GM12875 (cell line): ENCODE results near the gene GPC5.
"Not testable (repeated sequence)": the region's sequence is repeated elsewhere in the genome, so short reads cannot be mapped to it uniquely, and the experiment has no call there.

Experiments
- H3K4me3 ChIP-seq: one replicate; pipeline ENCODE4 v1.5.1; 2011; ENCODE audit warnings: low read depth, low read length, control low read depth
- TF ChIP-seq, protein P1 (sequence below): IDR thresholded peaks from 2 replicates; pipeline ENCODE4 v1.5.1; 2011; ENCODE audit warnings: low read depth, mild to moderate bottlenecking, control low read depth, inconsistent platforms, low read length, moderate library complexity, borderline replicate concordance; ENCODE audit not compliant: insufficient read depth

The GPC5 gene

GRCh38 chr13:91659256-91660075 lies 261.0 kb downstream of the GPC5 start:
- no peak overlapping the region for H3K4me3 ChIP-seq
- TF ChIP-seq, protein P1, sequence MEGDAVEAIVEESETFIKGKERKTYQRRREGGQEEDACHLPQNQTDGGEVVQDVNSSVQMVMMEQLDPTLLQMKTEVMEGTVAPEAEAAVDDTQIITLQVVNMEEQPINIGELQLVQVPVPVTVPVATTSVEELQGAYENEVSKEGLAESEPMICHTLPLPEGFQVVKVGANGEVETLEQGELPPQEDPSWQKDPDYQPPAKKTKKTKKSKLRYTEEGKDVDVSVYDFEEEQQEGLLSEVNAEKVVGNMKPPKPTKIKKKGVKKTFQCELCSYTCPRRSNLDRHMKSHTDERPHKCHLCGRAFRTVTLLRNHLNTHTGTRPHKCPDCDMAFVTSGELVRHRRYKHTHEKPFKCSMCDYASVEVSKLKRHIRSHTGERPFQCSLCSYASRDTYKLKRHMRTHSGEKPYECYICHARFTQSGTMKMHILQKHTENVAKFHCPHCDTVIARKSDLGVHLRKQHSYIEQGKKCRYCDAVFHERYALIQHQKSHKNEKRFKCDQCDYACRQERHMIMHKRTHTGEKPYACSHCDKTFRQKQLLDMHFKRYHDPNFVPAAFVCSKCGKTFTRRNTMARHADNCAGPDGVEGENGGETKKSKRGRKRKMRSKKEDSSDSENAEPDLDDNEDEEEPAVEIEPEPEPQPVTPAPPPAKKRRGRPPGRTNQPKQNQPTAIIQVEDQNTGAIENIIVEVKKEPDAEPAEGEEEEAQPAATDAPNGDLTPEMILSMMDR = no peak

- no peak overlapping the region for H3K4me3 ChIP-seq
Measured at GRCh38 chr13:91660076-91660415, 261.6 kb downstream of the GPC5 start.

GRCh38 chr13:91661692-91662490 lies 263.5 kb downstream of the GPC5 start:
- TF ChIP-seq, protein P1 = no peak
- H3K4me3 ChIP-seq = no peak overlapping the region

More at GRCh38 chr13:91660076-91660415, 261.6 kb downstream of the GPC5 start:
- TF ChIP-seq, protein P1 = no peak

DNA sequence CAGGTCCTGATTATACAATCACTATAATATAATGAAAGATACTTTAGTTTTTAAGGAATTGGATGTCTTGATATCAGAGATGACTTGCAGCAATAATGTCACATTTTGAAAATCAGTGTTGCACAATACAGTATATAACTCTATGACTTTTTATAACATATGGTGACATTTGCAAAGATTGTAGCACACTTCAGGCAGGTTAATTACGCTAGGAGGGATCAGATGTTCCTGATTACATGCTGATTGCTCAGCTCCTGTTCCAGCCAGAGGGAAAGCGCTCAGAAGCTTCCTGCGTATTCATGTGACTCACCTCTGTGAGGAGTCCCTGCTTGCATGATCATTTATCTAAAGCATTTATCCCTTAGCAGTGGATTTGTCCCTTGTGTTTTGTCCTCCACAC lies 265.6 kb downstream of the GPC5 start:
- TF ChIP-seq, protein P1 = no peak

DNA sequence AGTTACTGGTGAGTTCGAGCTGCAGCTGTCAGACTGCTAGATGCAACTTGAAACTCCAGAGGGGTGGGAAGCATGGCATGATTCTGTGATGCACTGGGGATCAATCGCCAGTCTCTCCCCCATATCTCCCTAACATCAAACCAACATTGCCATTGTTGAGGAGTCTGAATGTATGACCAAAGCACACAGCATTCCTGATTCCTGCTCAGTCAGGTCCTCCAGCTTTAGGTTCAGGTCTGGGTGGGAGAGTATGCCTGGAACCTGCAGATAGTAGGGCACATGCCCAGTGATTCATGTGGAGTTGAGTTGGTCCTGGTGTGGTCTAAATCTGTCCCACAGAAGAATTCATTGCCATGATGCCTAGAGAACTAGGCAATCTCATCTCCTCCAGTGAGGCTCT lies 269.1 kb downstream of the GPC5 start:
- TF ChIP-seq, protein P1 = no peak
- H3K4me3 ChIP-seq = no peak overlapping the region

More for the DNA sequence above, 265.6 kb downstream of the GPC5 start:
- H3K4me3 ChIP-seq = no peak overlapping the region

DNA sequence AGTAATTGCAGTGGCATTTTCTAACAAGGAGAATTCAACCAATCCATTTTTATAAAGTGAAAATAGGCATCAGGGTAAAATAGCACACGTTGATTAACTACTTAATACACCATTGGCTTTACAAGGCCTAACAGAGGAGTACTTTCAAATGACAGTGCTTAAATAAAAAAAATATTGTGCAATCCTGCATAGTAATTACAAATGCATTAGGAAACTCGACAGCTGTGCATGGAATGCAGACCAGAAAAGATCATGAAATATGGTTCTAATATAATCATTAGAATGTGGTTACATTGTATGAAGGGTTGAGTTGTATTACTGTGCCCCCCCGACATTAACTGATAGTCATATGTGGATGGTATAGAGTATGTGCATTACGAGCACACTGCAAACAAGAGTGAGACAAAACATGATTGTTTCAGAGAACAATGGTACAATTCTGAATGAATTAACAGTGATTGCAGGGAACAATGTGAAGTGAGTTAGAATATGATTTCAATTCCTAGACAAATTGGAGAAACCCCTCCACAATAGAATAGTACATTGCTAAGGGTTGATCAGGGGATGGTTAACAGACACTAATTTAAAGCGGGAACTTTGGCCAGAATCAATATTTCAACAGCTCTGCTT lies 270.6 kb downstream of the GPC5 start:
- TF ChIP-seq, protein P1 = no peak

GRCh38 chr13:91674347-91674746 lies 275.9 kb downstream of the GPC5 start:
- H3K4me3 ChIP-seq = not testable (repeated sequence)

More for the DNA sequence above, 270.6 kb downstream of the GPC5 start:
- H3K4me3 ChIP-seq = no peak overlapping the region
